GM21619 (cell line): Measurements from ENCODE around the gene CNGB1.
"Not testable (repeated sequence)": the region's sequence is repeated elsewhere in the genome, so short reads cannot be mapped to it uniquely, and the experiment has no call there.

Source experiments
- ATAC-seq: cut with Tn5 transposase; IDR thresholded peaks from one replicate; pipeline ENCODE4 v1.9.1; 2021; ENCODE audit not compliant: unreplicated experiment

CNGB1 gene

GRCh38 chr16:57911743-57912142 is 59.2 kb downstream of the CNGB1 start:
- no peak for ATAC-seq

DNA sequence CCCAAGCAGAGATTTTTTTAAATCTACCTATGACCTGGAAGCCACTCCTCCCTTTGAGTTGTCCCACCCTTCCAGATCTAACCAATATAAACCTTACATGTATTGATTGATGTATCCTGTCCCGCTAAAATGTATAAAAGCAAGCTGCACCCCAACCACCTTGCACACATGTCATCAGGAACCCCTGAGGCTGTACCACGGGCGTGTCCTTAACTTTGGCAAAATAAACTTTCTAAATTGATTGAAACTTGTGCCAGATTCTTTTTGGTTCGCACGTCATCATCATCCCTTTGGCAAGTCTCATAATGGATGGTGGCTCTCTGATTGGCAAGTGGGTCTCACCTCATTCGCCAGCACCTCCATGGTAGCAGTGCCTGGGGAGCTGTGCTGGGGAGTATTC is 60.2 kb downstream of the CNGB1 start:
- ATAC-seq = no peak

GRCh38 chr16:57908409-57908987 is 62.4 kb downstream of the CNGB1 start:
- ATAC-seq = no peak

GRCh38 chr16:57906382-57907316 is 64.3 kb downstream of the CNGB1 start:
- ATAC-seq = no peak

- ATAC-seq = no peak
These were observed 66.8 kb downstream of the CNGB1 start for GRCh38 chr16:57904101-57904500.

DNA sequence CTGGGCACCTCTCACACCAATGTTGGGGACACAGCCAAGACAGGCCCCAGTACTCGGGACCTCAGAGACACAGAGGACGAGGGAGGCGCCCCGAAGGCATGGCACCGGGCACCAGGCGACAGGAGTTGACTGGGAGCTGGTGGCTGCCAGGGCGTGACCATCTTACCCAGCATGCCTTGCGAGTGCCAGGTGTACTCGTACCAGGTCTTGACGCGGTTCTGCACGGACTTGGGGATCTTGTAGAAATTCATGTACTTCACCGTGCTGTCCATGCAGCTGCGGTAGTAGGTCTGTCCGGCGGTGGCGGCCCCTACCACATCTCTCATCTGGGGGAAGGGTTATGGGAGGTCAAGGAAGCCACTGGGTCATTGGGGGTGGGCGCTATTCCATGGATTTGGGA is 67.3 kb downstream of the CNGB1 start:
- ATAC-seq = no peak

DNA sequence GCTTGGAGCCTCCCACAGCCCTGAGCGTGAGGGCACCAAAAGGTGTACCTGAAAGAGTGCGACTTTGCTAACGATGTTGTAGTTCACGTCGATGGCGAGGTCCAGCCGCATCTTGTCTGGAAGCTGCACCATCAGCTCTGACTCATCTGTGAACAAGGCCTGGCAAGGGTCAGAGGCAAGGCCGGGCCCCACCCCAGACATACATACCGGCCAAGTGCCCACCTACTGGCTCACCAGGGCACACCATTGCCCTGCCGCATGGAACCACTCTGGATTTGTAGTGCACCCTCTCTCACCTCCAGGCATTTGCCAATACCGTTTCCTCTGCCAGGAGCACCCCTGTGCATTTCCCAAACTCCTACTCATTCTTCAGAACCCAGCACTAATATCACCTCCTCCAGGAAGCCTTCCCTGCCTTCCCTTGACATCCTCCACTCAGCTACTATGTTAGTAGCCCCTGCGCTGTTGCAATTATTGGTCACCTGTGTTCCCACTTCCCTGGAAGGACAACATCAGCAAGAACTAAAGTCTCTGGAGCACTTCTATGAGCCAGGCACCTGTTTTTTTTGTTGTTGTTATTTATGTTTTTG is 69.4 kb downstream of the CNGB1 start:
- ATAC-seq = no peak

GRCh38 chr16:57900796-57901479 is 70.0 kb downstream of the CNGB1 start:
- ATAC-seq = no peak

- no peak for ATAC-seq
These were observed 70.9 kb downstream of the CNGB1 start for GRCh38 chr16:57899771-57900661.

DNA sequence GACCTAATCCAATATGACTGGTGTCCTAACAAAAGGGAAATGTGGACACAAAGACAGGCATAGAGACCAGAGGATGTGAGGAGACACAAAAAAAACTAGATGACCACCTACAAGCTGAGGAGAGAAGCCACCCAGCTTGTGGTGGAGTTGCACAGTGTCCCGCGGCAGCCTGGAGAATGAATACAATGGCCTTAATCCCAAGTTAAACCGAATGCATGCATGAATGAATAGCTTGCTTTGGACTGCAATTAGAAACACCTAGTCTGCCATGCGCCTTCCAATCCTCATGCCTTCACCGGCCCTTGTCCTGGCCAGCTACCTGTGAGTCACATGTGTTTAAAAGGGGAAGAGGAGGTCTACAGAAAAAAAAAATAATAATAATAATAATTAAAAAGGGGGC is 72.0 kb downstream of the CNGB1 start:
- no peak for ATAC-seq

DNA sequence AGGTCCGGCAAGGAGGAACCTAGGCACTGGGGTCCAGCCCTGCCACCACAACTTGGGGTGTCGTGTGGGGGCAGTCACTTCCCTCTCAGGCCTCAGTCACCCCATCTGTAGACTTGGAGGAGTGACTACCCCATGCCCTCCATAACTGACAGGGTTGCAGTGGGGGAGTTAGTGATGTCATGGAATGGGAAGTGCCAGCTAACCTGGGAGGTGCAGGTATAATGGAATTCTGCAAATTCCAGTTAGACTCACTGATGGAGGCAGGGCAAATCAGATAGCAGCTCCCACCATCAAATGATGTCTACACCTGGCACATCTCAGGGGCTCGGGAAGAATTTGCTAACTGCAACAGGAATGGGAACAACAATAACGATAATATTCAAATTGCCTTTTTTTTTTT is 72.9 kb downstream of the CNGB1 start:
- ATAC-seq = no peak

- no peak for ATAC-seq
These were observed 73.7 kb downstream of the CNGB1 start for GRCh38 chr16:57897053-57897784.

DNA sequence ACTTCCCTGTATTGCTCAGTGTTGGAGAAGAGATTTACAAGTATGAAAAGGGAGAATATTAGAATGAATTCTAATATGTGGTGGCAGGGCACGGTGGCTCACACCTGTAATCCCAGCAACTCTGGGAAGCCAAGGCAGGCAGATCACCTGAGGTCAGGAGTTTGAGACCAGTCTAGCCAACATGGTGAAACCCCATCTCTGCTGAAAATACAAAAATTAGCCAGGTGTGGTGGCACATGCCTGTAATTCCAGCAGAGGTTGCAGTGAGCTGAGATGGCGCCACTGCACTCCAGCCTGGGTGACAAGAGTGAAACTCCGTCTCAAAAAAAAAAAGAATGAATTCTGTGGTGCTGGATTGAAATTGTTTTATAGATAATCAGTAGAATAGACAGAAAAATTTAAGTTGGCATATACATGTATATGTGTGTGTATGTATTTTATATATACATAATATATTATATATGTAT is 75.8 kb downstream of the CNGB1 start:
- not testable (repeated sequence) for ATAC-seq

- ATAC-seq = no peak
These were observed 76.4 kb downstream of the CNGB1 start for GRCh38 chr16:57894390-57895080.

DNA sequence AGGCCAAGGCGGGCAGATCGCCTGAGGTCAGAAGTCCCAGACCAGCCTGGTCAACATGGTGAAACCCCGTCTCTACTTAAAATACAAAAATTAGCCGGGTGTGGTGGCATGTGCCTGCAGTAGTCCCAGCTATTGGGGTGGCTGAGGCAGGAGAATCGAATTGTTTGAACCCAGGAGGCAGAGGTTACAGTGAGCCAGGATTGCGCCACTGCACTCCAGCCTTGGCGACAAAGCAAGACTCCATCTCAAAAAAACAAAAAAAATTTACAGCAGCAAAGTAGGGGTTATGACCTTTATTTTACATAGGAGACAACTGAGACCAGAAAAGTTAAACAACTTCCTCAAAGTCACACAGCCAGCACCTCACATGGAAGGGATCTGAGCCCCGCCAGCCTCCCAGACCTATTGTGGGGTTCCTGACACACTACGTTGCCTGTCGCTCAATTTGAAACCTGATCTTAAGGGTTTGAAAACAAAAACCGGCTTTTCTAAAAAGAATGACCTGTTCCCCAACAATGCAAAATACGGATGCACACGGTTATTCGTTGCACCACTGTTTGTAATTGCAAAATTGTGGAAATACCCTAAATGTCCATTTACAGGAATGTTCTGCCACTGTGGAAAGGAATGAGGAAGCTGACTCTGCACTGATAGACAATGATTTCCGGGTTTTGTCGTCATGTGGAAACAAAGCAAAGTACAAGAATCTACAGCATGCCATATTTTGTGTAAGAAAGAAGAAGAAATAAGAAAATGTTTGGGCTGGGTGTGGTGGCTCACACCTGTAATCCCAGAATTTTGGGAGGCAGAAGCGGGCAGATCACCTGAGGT is 77.2 kb downstream of the CNGB1 start:
- ATAC-seq = no peak

DNA sequence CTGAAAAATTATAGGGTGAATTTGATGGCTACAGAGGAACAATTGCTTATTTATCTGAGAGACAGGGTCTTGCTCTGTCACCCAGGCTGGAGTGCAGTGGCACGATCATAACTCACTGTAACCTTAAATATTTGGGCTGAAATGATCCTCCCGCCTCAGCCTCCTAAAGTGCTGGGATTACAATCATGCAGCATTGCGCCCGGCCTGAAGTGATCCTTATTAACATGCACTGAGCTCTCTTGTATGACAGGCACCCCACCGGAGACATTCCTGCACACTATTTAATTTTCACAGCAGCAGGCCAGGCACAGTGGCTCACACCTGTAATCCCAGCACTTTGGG is 77.7 kb downstream of the CNGB1 start:
- ATAC-seq = no peak

DNA sequence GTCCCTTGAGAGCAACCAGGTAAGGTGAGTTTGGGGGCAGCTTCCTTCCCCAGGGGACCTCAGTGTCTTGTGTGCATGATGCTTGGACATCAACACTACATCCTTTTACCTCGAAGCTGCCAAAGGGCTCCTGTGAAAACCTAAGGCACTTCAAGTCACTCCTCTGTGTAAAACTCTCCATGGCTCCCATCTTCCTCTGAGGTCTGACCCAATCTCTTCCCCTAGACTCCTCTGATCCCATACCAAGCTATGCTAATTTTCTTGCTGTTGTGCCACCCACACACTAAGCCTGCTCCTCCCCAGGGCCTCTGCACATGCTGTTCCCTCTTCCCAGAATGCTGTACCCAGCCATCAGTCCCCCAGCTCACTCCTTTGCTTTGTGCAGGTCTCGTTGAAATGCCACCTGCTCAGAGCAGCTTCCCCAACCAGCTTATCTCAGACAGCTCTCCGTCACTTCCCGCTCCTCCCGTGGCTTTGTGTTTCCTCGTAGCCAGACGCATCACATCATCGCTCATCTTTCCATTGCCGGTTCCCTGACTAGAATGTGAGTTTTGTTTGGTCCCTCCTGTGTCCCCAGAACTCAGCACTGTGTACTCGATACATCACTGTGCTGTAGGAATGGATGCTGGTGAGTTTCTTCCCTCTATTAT is 78.4 kb downstream of the CNGB1 start:
- ATAC-seq = no peak

- no peak for ATAC-seq
These were observed 78.9 kb downstream of the CNGB1 start for GRCh38 chr16:57892041-57892440.
